ENCODE results near the gene FRMD8. TPM values are rescaled to one million over a fixed set of nuclear protein-coding genes. Genes with fewer than 3 reads are reported as not detected.

The FRMD8 gene
- polyA plus RNA-seq, 1 experiment, result 21.6 TPM

Small RNAs within 50 kb of the gene (small RNA-seq; reads per million reads assigned to genes)
- gene RF01684 (ENCODE audit: insufficient read length, low read depth, low replicate concordance), result not detected

Other genes with a start within 250 kb of the FRMD8 start
- gene SPDYC, start 216.4 kb upstream of the FRMD8 start, polyA plus RNA-seq (2011; rRNA removed), result not detected in 2 replicates
- 75.4 and 181 TPM in 2 replicates for gene CAPN1, start 204.7 kb upstream of the FRMD8 start, polyA plus RNA-seq (2011; rRNA removed)
- gene POLA2, start 124.7 kb upstream of the FRMD8 start, polyA plus RNA-seq (2011; rRNA removed), result 11.8 and 14.5 TPM in 2 replicates
- gene CDC42EP2, start 71.8 kb upstream of the FRMD8 start, polyA plus RNA-seq (2011; rRNA removed), result 11.7 and 23.2 TPM in 2 replicates
- 29.5 and 45.2 TPM in 2 replicates for gene DPF2, start 52.8 kb upstream of the FRMD8 start, polyA plus RNA-seq (2011; rRNA removed)
- 0.04 and 0.06 TPM in 2 replicates for gene TIGD3, start 31.9 kb upstream of the FRMD8 start, polyA plus RNA-seq (2011; rRNA removed)
- gene SLC25A45, start 4.0 kb upstream of the FRMD8 start, polyA plus RNA-seq (2011; rRNA removed), result 1.1 and 2.1 TPM in 2 replicates
- gene NEAT1, start 36.2 kb downstream of the FRMD8 start, polyA plus RNA-seq (2011; rRNA removed), result 59.2 and 87.2 TPM in 2 replicates
- gene MALAT1, start 112.4 kb downstream of the FRMD8 start, polyA plus RNA-seq (2011; rRNA removed), result 924 and 1,611 TPM in 2 replicates
- gene SCYL1, start 138.4 kb downstream of the FRMD8 start, polyA plus RNA-seq (2011; rRNA removed), result 81.7 and 134 TPM in 2 replicates
- gene LTBP3, start 171.7 kb downstream of the FRMD8 start, polyA plus RNA-seq (2011; rRNA removed), result 37.9 and 77.7 TPM in 2 replicates
- 48.7 and 73.3 TPM in 2 replicates for gene ZNRD2, start 183.8 kb downstream of the FRMD8 start, polyA plus RNA-seq (2011; rRNA removed)
- 38.2 and 56.9 TPM in 2 replicates for gene FAM89B, start 185.9 kb downstream of the FRMD8 start, polyA plus RNA-seq (2011; rRNA removed)
- 17.9 and 30.9 TPM in 2 replicates for gene EHBP1L1, start 189.4 kb downstream of the FRMD8 start, polyA plus RNA-seq (2011; rRNA removed)
- 0.06 and 0.07 TPM in 2 replicates for gene KCNK7, start 209.2 kb downstream of the FRMD8 start, polyA plus RNA-seq (2011; rRNA removed)
- gene MAP3K11, start 227.6 kb downstream of the FRMD8 start, polyA plus RNA-seq (2011; rRNA removed), result 11.7 and 18.1 TPM in 2 replicates
- 9.8 and 19.7 TPM in 2 replicates for gene PCNX3, start 229.1 kb downstream of the FRMD8 start, polyA plus RNA-seq (2011; rRNA removed)

All from BJ (cell line).